ENCODE data around the gene NF1. TPM values are rescaled to one million over a fixed set of nuclear protein-coding genes. Genes with fewer than 3 reads are reported as not detected.

The NF1 gene
- total RNA-seq, 1 donor from 2014 or later, result 53.7 TPM

GRCh38 chr17:31248986-31249834 lies 154.4 kb downstream of the NF1 start:
- TF ChIP-seq, protein P1, sequence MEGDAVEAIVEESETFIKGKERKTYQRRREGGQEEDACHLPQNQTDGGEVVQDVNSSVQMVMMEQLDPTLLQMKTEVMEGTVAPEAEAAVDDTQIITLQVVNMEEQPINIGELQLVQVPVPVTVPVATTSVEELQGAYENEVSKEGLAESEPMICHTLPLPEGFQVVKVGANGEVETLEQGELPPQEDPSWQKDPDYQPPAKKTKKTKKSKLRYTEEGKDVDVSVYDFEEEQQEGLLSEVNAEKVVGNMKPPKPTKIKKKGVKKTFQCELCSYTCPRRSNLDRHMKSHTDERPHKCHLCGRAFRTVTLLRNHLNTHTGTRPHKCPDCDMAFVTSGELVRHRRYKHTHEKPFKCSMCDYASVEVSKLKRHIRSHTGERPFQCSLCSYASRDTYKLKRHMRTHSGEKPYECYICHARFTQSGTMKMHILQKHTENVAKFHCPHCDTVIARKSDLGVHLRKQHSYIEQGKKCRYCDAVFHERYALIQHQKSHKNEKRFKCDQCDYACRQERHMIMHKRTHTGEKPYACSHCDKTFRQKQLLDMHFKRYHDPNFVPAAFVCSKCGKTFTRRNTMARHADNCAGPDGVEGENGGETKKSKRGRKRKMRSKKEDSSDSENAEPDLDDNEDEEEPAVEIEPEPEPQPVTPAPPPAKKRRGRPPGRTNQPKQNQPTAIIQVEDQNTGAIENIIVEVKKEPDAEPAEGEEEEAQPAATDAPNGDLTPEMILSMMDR (IDR thresholded peaks at IDR 0.05; ENCODE audit: insufficient read depth, low read depth, low read length), result no peak
- no peak for TF ChIP-seq EZH2 (IDR thresholded peaks at IDR 0.05; ENCODE audit: insufficient read depth, low read length)
- H4K20me1 ChIP-seq (ENCODE audit: insufficient read depth, low read length), result no peaks in the 10 kb centered on the region
- H3K9me3 Mint-ChIP-seq (ENCODE audit: unreplicated experiment), result no peaks in the 10 kb centered on the region
- H3K27ac ChIP-seq (ENCODE audit: low read depth, low read length), result peak overlapping the region; percentile 63
- DNase-seq (ENCODE audit: low read depth), result peak; percentile 89
- peak; percentile 20 for FAIRE-seq
- H3K4me1 Mint-ChIP-seq (ENCODE audit: low read depth, unreplicated experiment), result peaks cover 20% of the 10 kb centered on the region
- no peaks in the 10 kb centered on the region for H3K27me3 Mint-ChIP-seq (ENCODE audit: low read depth, unreplicated experiment)
- no peaks in the 10 kb centered on the region for H3K9me3 ChIP-seq (ENCODE audit: insufficient read depth, low read depth, low read length)
- H3K79me2 ChIP-seq (ENCODE audit: insufficient read depth, low read length), result no peaks in the 10 kb centered on the region
- no peaks in the 10 kb centered on the region for H3K27me3 ChIP-seq (ENCODE audit: insufficient read depth, low read length)
- peaks cover 17% of the 10 kb centered on the region for H3K4me1 ChIP-seq (ENCODE audit: insufficient read depth, low read length)
- peaks cover 15% of the 10 kb centered on the region for H3K36me3 ChIP-seq (ENCODE audit: insufficient read depth, low read length)
- H3K4me3 ChIP-seq (ENCODE audit: insufficient read depth, low read depth, low read length), result no peak overlapping the region
- H3K4me3 Mint-ChIP-seq (ENCODE audit: unreplicated experiment), result peak overlapping the region; percentile 6
- peak overlapping the region; percentile 81 for H3K27ac Mint-ChIP-seq (ENCODE audit: unreplicated experiment)
- peak overlapping the region; percentile 15 for H3K9ac ChIP-seq (ENCODE audit: low read length)
- peak overlapping the region; percentile 45 for H3K4me2 ChIP-seq (ENCODE audit: low read length)
- peaks cover 11% of the 10 kb centered on the region for H3K36me3 Mint-ChIP-seq (ENCODE audit: low read depth, unreplicated experiment)
- H2AFZ ChIP-seq (ENCODE audit: low read depth, low read length), result no peak overlapping the region

- Histone ChIP-seq H3K4me1 (ENCODE audit: insufficient read depth, low read length) (peaks cover 17% of the 10 kb centered on the region), H4K20me1 (ENCODE audit: insufficient read depth, low read length) (no peaks in the 10 kb centered on the region), H3K36me3 (ENCODE audit: insufficient read depth, low read length) (peaks cover 11% of the 10 kb centered on the region), H3K9me3 (ENCODE audit: insufficient read depth, low read depth, low read length) (no peaks in the 10 kb centered on the region), H3K79me2 (ENCODE audit: insufficient read depth, low read length) (no peaks in the 10 kb centered on the region), H3K4me3 (ENCODE audit: insufficient read depth, low read depth, low read length) (no peak overlapping the region), H3K4me2 (ENCODE audit: low read length) (peak overlapping the region; percentile 33), H3K9ac (ENCODE audit: low read length) (peak overlapping the region; percentile 8), H3K27ac (ENCODE audit: low read depth, low read length) (peak overlapping the region; percentile 63), H2AFZ (ENCODE audit: low read depth, low read length) (no peak overlapping the region), H3K27me3 (ENCODE audit: insufficient read depth, low read length) (no peaks in the 10 kb centered on the region)
- Mint-ChIP-seq H3K27ac (ENCODE audit: unreplicated experiment) (peak overlapping the region; percentile 81), H3K27me3 (ENCODE audit: low read depth, unreplicated experiment) (no peaks in the 10 kb centered on the region), H3K36me3 (ENCODE audit: low read depth, unreplicated experiment) (peaks cover 11% of the 10 kb centered on the region), H3K4me3 (ENCODE audit: unreplicated experiment) (no peak overlapping the region), H3K4me1 (ENCODE audit: low read depth, unreplicated experiment) (peaks cover 20% of the 10 kb centered on the region), H3K9me3 (ENCODE audit: unreplicated experiment) (no peaks in the 10 kb centered on the region)
- DNase-seq (ENCODE audit: low read depth) (no peak), FAIRE-seq (no peak)
- TF ChIP-seq, protein P1 (IDR thresholded peaks at IDR 0.05; ENCODE audit: insufficient read depth, low read depth, low read length), result no peak
- TF ChIP-seq EZH2 (IDR thresholded peaks at IDR 0.05; ENCODE audit: insufficient read depth, low read length), result no peak
Observed at GRCh38 chr17:31249835-31250141, 155.0 kb downstream of the NF1 start.

GRCh38 chr17:31250229-31250628 lies 155.5 kb downstream of the NF1 start:
- H3K27ac Mint-ChIP-seq (ENCODE audit: unreplicated experiment), result peak overlapping the region; percentile 63
- FAIRE-seq (no peak), DNase-seq (ENCODE audit: low read depth) (no peak)
- peaks cover 11% of the 10 kb centered on the region for H3K36me3 Mint-ChIP-seq (ENCODE audit: low read depth, unreplicated experiment)
- H3K36me3 ChIP-seq (ENCODE audit: insufficient read depth, low read length), result peaks cover 6% of the 10 kb centered on the region
- no peak overlapping the region for H2AFZ ChIP-seq (ENCODE audit: low read depth, low read length)
- no peaks in the 10 kb centered on the region for H3K27me3 ChIP-seq (ENCODE audit: insufficient read depth, low read length)
- H4K20me1 ChIP-seq (ENCODE audit: insufficient read depth, low read length), result no peaks in the 10 kb centered on the region
- H3K4me1 ChIP-seq (ENCODE audit: insufficient read depth, low read length), result peaks cover 17% of the 10 kb centered on the region
- H3K27ac ChIP-seq (ENCODE audit: low read depth, low read length), result peak overlapping the region; percentile 6
- no peaks in the 10 kb centered on the region for H3K79me2 ChIP-seq (ENCODE audit: insufficient read depth, low read length)
- no peaks in the 10 kb centered on the region for H3K27me3 Mint-ChIP-seq (ENCODE audit: low read depth, unreplicated experiment)
- no peaks in the 10 kb centered on the region for H3K9me3 Mint-ChIP-seq (ENCODE audit: unreplicated experiment)
- peaks cover 20% of the 10 kb centered on the region for H3K4me1 Mint-ChIP-seq (ENCODE audit: low read depth, unreplicated experiment)
- no peaks in the 10 kb centered on the region for H3K9me3 ChIP-seq (ENCODE audit: insufficient read depth, low read depth, low read length)
- H3K9ac ChIP-seq (ENCODE audit: low read length), result no peak overlapping the region
- peak overlapping the region; percentile 33 for H3K4me2 ChIP-seq (ENCODE audit: low read length)
- TF ChIP-seq EZH2 (IDR thresholded peaks at IDR 0.05; ENCODE audit: insufficient read depth, low read length), result no peak
- TF ChIP-seq, protein P1 (IDR thresholded peaks at IDR 0.05; ENCODE audit: insufficient read depth, low read depth, low read length), result no peak
- no peak overlapping the region for H3K4me3 ChIP-seq (ENCODE audit: insufficient read depth, low read depth, low read length)
- no peak overlapping the region for H3K4me3 Mint-ChIP-seq (ENCODE audit: unreplicated experiment)

Data from astrocyte (in vitro differentiated cells and primary cell).